ENCODE data around the gene PDZRN4.

The PDZRN4 gene

DNA sequence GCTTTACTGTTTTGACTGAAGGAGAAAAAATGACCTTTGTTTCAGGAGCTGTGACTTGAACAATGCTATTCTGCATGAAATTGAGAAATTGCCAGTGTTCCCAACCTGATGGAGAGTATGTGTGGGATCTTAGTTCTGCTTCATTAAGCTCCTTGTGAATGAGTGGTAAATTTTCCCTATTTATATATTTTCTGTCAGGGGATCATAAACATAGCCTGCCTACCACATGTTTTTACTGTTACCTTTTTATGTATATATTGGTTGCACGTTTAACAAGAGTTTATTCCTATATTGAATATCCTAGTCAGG is 271.7 kb downstream of the PDZRN4 start:
- Histone ChIP-seq H3K27me3 (ENCODE audit: insufficient read depth, low read length) (no peaks in the 10 kb centered on the region), H3K4me1 (ENCODE audit: insufficient read depth, low read length) (no peaks in the 10 kb centered on the region), H3K9ac (ENCODE audit: low read depth, low read length) (no peak overlapping the region), H3K9me3 (ENCODE audit: insufficient read depth, low read depth, low read length) (no peaks in the 10 kb centered on the region), H3K36me3 (ENCODE audit: insufficient read depth, low read length) (no peaks in the 10 kb centered on the region), H3K27ac (ENCODE audit: low read depth, low read length) (no peak overlapping the region), H3K4me3 (ENCODE audit: low read length) (no peak overlapping the region)
- no CpG with 5 or more reads among the region's 1 CpG for WGBS

DNA sequence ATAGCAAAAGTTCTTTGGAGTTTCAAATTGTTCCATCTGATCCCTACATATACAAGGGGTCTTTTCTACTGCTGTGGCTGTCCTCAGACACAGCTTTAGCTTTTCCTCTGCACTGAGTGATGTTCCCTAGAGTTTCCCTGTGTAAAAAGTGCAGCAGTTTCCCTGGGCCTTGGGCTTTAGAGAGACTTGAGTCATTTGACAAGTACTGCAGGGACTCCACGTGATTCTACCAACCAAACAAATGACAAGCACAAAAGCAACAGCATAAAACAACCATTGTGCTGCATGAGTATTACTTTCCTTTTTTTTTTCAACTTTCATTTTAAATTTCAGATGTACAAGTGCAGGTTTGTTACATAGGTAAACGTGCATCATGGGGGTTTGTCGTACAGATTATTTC is 272.8 kb downstream of the PDZRN4 start:
- WGBS, result 95% methylated on average over 3 of the region's 3 CpGs
- Histone ChIP-seq H3K9me3 (ENCODE audit: insufficient read depth, low read depth, low read length) (no peaks in the 10 kb centered on the region), H3K27me3 (ENCODE audit: insufficient read depth, low read length) (no peaks in the 10 kb centered on the region), H3K9ac (ENCODE audit: low read depth, low read length) (no peak overlapping the region), H3K27ac (ENCODE audit: low read depth, low read length) (no peak overlapping the region), H3K4me3 (ENCODE audit: low read length) (no peak overlapping the region), H3K36me3 (ENCODE audit: insufficient read depth, low read length) (no peaks in the 10 kb centered on the region), H3K4me1 (ENCODE audit: insufficient read depth, low read length) (peaks cover 6% of the 10 kb centered on the region)

DNA sequence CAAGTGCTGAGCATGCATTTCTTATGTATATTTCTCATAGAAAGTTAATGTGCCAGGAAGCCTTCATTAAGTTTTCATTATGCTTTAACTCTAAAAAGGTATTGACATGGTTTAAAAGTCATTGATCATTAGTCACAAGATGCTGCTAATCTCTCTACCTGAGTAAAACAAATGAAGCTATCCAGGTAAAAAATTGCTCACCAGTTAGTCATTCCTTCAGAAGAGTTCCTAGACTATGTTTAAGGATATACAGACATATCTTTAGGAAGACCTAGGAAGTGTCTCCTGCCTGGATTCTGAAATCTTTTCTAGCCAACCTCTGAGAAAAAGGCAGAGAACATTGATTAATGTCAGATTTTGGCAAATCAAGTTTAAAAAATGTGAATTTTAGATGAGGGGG is 274.2 kb downstream of the PDZRN4 start:
- Histone ChIP-seq H3K27me3 (ENCODE audit: insufficient read depth, low read length) (no peaks in the 10 kb centered on the region), H3K4me1 (ENCODE audit: insufficient read depth, low read length) (peaks cover 20% of the 10 kb centered on the region), H3K9me3 (ENCODE audit: insufficient read depth, low read depth, low read length) (no peaks in the 10 kb centered on the region), H3K27ac (ENCODE audit: low read depth, low read length) (no peak overlapping the region), H3K4me3 (ENCODE audit: low read length) (no peak overlapping the region), H3K36me3 (ENCODE audit: insufficient read depth, low read length) (no peaks in the 10 kb centered on the region), H3K9ac (ENCODE audit: low read depth, low read length) (no peak overlapping the region)

DNA sequence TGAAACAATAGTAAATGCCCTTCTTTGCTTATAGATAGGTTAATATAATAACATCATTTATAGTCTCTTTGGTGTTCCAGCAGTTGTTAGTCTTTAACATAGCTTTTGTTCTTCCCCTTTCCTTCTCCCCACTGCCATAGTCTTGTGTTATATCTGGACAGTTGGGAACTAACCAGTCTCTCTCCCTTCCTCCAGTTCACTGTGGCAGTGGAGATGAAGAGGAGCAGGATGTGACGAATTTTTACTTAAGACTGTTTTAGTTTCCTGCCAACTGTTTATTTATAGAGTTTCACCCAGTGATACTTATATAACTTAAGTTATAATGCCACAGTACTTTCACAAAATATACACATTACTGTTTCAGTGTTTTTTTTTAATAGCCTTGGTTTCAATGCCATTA is 277.4 kb downstream of the PDZRN4 start:
- H3K4me1 ChIP-seq (ENCODE audit: insufficient read depth, low read length), result peaks cover 25% of the 10 kb centered on the region
- no peaks in the 10 kb centered on the region for H3K36me3 ChIP-seq (ENCODE audit: insufficient read depth, low read length)
- H3K4me3 ChIP-seq (ENCODE audit: low read length), result no peak overlapping the region
- H3K27me3 ChIP-seq (ENCODE audit: insufficient read depth, low read length), result no peaks in the 10 kb centered on the region
- no peak overlapping the region for H3K27ac ChIP-seq (ENCODE audit: low read depth, low read length)
- WGBS, result no CpG with 5 or more reads among the region's 1 CpG
- no peak overlapping the region for H3K9ac ChIP-seq (ENCODE audit: low read depth, low read length)
- H3K9me3 ChIP-seq (ENCODE audit: insufficient read depth, low read depth, low read length), result no peaks in the 10 kb centered on the region

DNA sequence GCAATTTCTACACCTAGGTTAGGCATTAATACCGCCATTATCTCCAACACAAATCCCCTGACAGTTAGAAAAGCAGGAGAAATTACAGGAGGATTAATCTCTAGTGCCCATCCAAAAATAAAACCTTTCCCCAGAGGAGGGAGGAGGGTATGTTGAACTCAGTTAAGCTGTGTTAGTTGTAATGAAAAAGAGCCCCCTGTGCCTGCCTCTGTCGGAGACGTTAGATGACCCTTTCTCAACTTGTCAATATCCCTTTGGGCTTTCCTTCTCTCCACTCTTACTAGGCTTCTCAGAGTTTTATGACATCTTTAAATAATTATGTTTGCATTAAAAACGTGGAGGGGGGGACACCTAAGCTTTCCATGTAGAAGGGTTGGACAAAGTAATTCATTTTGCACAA is 278.2 kb downstream of the PDZRN4 start:
- no peaks in the 10 kb centered on the region for H3K36me3 ChIP-seq (ENCODE audit: insufficient read depth, low read length)
- H3K27ac ChIP-seq (ENCODE audit: low read depth, low read length), result no peak overlapping the region
- H3K4me3 ChIP-seq (ENCODE audit: low read length), result no peak overlapping the region
- H3K9me3 ChIP-seq (ENCODE audit: insufficient read depth, low read depth, low read length), result no peaks in the 10 kb centered on the region
- peaks cover 25% of the 10 kb centered on the region for H3K4me1 ChIP-seq (ENCODE audit: insufficient read depth, low read length)
- H3K27me3 ChIP-seq (ENCODE audit: insufficient read depth, low read length), result no peaks in the 10 kb centered on the region
- no peak overlapping the region for H3K9ac ChIP-seq (ENCODE audit: low read depth, low read length)
- WGBS, result 70% methylated on average over 2 of the region's 4 CpGs

DNA sequence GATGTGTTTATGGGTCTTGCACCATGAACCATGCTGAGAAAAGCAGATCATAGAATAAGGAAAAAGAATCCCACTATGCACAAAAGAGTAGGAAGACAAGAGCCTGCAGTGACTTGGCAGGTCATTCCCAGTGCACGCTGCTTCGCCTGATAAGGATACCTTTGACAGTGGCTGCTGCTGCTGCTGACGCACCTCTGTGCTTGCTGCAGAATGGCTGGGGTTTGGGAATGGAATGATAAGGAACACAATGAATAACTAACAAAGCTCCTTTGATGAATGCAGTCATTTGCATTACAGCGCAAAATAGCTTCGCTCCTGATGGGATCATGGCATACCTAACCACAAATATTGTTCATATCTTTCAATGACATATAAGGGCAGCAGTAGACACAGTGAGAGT is 278.7 kb downstream of the PDZRN4 start:
- no peak overlapping the region for H3K9ac ChIP-seq (ENCODE audit: low read depth, low read length)
- no peak overlapping the region for H3K4me3 ChIP-seq (ENCODE audit: low read length)
- no peak overlapping the region for H3K27ac ChIP-seq (ENCODE audit: low read depth, low read length)
- peaks cover 25% of the 10 kb centered on the region for H3K4me1 ChIP-seq (ENCODE audit: insufficient read depth, low read length)
- H3K36me3 ChIP-seq (ENCODE audit: insufficient read depth, low read length), result no peaks in the 10 kb centered on the region
- WGBS, result 65% methylated on average over 5 of the region's 5 CpGs
- H3K9me3 ChIP-seq (ENCODE audit: insufficient read depth, low read depth, low read length), result no peaks in the 10 kb centered on the region
- H3K27me3 ChIP-seq (ENCODE audit: insufficient read depth, low read length), result no peaks in the 10 kb centered on the region

DNA sequence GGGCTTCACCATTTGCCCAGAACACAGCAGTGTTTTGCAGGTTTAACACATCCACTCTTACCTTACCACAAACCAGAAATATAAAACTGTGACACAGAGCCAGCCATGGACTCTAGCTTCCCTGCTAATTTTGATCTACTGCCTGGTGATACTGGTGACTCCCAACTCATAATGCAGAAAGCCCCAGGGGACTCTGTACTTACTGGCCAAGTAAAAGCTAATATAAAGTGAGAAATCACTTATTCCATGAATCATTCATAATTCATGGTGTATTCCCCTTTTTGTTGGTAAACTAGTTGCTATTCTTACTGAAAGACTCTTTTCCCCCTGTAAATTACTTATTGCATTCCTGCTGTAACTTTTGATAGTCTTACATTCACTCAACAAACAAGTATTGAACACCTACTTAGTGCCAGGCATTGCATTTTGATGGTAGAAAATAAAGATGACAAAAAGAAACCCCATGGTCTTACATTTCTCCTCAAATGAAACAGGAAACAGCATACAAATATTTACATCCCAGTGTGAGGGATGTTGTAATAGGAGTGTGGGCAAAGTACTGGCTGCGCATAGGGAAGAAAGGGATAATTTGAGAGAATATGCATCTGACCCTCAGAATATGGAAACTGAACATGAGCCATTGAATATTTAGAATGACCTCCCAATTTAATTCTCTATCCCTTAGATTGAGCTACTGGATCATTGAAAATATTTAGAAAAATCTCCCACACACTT is 279.6 kb downstream of the PDZRN4 start:
- Histone ChIP-seq H3K9ac (ENCODE audit: low read depth, low read length) (no peak overlapping the region), H3K36me3 (ENCODE audit: insufficient read depth, low read length) (no peaks in the 10 kb centered on the region), H3K9me3 (ENCODE audit: insufficient read depth, low read depth, low read length) (no peaks in the 10 kb centered on the region), H3K4me3 (ENCODE audit: low read length) (no peak overlapping the region), H3K27ac (ENCODE audit: low read depth, low read length) (no peak overlapping the region), H3K4me1 (ENCODE audit: insufficient read depth, low read length) (peaks cover 28% of the 10 kb centered on the region), H3K27me3 (ENCODE audit: insufficient read depth, low read length) (no peaks in the 10 kb centered on the region)
- WGBS, result no CpG with 5 or more reads among the region's 1 CpG

DNA sequence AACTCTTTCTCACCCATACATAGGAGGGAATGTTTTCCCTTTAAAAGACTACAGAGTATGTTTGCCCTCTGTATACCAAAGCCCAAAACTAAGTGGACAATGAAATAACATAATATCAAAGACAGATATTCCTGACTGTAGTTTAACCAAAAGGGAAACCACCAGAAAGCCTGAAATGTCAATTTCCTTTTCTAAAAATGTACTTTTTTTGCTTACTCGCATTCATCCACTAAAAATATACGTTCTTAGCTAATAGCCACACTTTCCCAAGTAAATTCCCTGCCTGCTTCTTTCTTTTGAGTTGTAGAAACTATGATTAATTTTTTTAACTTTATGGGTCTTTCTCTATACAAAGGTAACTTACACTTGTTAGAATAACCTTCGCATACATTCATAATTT is 280.2 kb downstream of the PDZRN4 start:
- no peak overlapping the region for H3K27ac ChIP-seq (ENCODE audit: low read depth, low read length)

DNA sequence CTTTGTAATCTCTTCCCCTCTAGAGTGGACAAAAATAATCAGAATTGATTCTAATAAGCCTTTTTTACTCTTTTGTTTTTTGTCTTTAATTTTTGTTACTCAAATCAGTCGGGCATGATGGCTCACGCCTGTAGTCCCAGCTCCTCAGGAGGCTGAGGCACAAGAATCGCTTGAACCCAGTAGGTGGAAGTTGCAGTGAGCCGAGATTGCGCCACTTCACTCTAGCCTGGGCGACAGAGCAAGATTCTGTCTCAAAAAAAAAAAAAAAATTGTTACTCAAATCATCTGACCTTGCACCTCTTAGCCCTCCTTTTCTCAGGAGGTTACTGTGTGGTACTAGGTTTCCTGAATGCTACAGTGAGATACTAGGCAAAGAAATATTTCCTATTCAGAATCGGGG is 280.6 kb downstream of the PDZRN4 start:
- H3K9me3 ChIP-seq (ENCODE audit: insufficient read depth, low read depth, low read length), result no peaks in the 10 kb centered on the region
- no peaks in the 10 kb centered on the region for H3K36me3 ChIP-seq (ENCODE audit: insufficient read depth, low read length)
- no peaks in the 10 kb centered on the region for H3K27me3 ChIP-seq (ENCODE audit: insufficient read depth, low read length)
- H3K27ac ChIP-seq (ENCODE audit: low read depth, low read length), result no peak overlapping the region
- 88% methylated on average over 7 of the region's 7 CpGs for WGBS
- H3K4me3 ChIP-seq (ENCODE audit: low read length), result no peak overlapping the region
- peaks cover 30% of the 10 kb centered on the region for H3K4me1 ChIP-seq (ENCODE audit: insufficient read depth, low read length)
- H3K9ac ChIP-seq (ENCODE audit: low read depth, low read length), result no peak overlapping the region

More for the DNA sequence above, 280.2 kb downstream of the PDZRN4 start:
- Histone ChIP-seq H3K9me3 (ENCODE audit: insufficient read depth, low read depth, low read length) (no peaks in the 10 kb centered on the region), H3K4me3 (ENCODE audit: low read length) (no peak overlapping the region), H3K27me3 (ENCODE audit: insufficient read depth, low read length) (no peaks in the 10 kb centered on the region), H3K9ac (ENCODE audit: low read depth, low read length) (no peak overlapping the region), H3K4me1 (ENCODE audit: insufficient read depth, low read length) (peaks cover 30% of the 10 kb centered on the region), H3K36me3 (ENCODE audit: insufficient read depth, low read length) (no peaks in the 10 kb centered on the region)
- WGBS, result 98% methylated on average over 3 of the region's 3 CpGs

DNA sequence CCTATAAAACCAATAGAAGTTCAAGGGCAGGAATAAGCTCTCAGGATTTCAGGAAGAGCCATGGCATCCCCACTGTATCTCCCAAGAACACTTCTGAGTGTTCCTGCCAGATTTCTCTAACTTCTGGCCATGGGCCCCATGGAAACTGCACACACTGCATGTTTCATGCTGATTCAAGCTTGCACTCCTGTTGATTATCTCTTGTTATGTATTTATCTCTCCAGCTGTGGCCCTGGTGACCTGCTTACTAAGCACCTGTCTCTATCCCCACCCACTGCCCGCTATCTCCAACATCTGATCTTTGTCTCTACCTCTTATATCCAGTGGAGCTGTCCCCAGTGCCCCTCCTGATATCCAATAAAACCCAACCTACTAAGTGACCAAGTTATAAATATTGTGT is 285.3 kb downstream of the PDZRN4 start:
- H3K27ac ChIP-seq (ENCODE audit: low read depth, low read length), result no peak overlapping the region
- H3K4me3 ChIP-seq (ENCODE audit: low read length), result no peak overlapping the region
- no peaks in the 10 kb centered on the region for H3K9me3 ChIP-seq (ENCODE audit: insufficient read depth, low read depth, low read length)
- H3K27me3 ChIP-seq (ENCODE audit: insufficient read depth, low read length), result no peaks in the 10 kb centered on the region
- WGBS, result 94% methylated on average over 1 of the region's 1 CpG
- no peaks in the 10 kb centered on the region for H3K36me3 ChIP-seq (ENCODE audit: insufficient read depth, low read length)
- H3K9ac ChIP-seq (ENCODE audit: low read depth, low read length), result no peak overlapping the region
- peaks cover 28% of the 10 kb centered on the region; the same call in 1 of the 2 replicates for H3K4me1 ChIP-seq (ENCODE audit: insufficient read depth, low read length)

DNA sequence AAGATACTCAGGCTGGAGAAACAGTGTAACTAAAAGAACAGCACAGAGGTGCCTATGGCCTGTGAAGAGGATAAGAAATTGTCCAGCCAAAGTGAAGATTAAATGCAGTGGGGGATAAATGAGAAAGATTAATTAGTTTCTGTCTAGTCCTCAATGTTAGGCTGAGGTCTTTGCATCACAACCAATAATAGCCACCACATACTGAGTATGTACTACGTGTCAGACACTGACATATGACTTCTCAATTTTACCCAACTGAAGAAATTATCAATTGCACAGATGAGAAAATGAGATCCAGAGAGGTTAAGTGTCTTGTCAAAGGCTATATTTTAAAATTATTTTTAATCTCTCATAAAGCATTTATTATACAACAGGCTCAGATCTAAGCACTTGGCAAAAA is 285.9 kb downstream of the PDZRN4 start:
- no peak overlapping the region for H3K9ac ChIP-seq (ENCODE audit: low read depth, low read length)
- no peaks in the 10 kb centered on the region for H3K27me3 ChIP-seq (ENCODE audit: insufficient read depth, low read length)
- H3K9me3 ChIP-seq (ENCODE audit: insufficient read depth, low read depth, low read length), result no peaks in the 10 kb centered on the region
- no peak overlapping the region for H3K27ac ChIP-seq (ENCODE audit: low read depth, low read length)
- H3K36me3 ChIP-seq (ENCODE audit: insufficient read depth, low read length), result no peaks in the 10 kb centered on the region
- WGBS, result 100% methylated on average over 1 of the region's 1 CpG
- H3K4me3 ChIP-seq (ENCODE audit: low read length), result no peak overlapping the region
- peaks cover 28% of the 10 kb centered on the region; the same call in 1 of the 2 replicates for H3K4me1 ChIP-seq (ENCODE audit: insufficient read depth, low read length)

Measured in HUES64 (cell line).